Activated CD8-positive, alpha-beta memory T cell treated with anti-CD3 and anti-CD28 coated beads, Interleukin-2, amount 50 U/mL, for 24 hours (primary cell): Measurements from ENCODE around the gene CREB1.
A peak's percentile ranks its signal among the peaks of the same experiment; 100 is the strongest.
"Not testable (repeated sequence)": the region's sequence is repeated elsewhere in the genome, so short reads cannot be mapped to it uniquely, and the experiment has no call there.

ENCODE experiments used
- DNase-seq: peaks from one replicate; pipeline ENCODE4 v3.0.0-alpha.2; 2020; ENCODE audit errors: extremely low read depth

Gene CREB1

DNA sequence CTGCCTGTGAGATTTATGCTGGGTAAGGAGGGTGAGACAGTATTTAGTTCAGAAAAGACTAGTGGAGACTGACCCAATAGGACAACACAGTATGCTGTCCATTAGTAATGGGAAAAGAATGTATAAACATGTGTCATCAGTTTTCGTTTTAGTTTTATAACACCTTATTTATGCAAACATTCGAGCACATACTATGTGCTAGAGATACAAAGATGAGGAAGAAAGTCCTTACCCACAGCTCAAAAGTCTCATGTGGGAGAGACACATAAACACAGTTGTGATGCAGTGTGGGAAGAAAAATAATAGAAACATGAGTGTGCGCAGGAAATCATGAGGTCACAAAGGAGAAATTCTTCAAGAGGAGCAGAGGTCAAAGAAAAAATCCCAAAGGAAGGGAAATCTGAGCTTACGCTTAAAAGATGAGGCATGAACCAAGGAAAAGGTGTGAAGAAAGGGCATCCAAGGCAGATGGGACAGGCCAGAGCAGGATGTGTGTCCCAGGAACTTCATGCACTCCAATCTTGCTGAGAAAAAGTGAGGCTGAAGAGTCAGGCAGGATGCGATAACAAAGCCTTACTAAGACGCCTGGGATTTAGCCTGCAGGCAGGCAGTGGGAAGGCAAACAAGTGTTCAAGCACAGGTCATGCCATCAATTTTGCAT is 87.4 kb downstream of the CREB1 start:
- DNase-seq: no peak

- no peak for DNase-seq
Observed at GRCh38 chr2:207619764-207620203, 90.0 kb downstream of the CREB1 start.

- DNase-seq: no peak
Observed at GRCh38 chr2:207621501-207622039, 91.8 kb downstream of the CREB1 start.

- DNase-seq: no peak
Observed at GRCh38 chr2:207624185-207625013, 94.6 kb downstream of the CREB1 start.

- peak; percentile 81 for DNase-seq
Observed at GRCh38 chr2:207625014-207625907, 95.5 kb downstream of the CREB1 start, which contains the start of gene METTL21A. METTL21A (minus strand) TSS chr2:207625394; CDS start chr2:207624375, 1,019 bp downstream.

- DNase-seq: no peak
Observed at GRCh38 chr2:207629553-207629952, 99.8 kb downstream of the CREB1 start.

- DNase-seq: no peak
Observed at GRCh38 chr2:207630491-207630890, 100.7 kb downstream of the CREB1 start.

GRCh38 chr2:207632575-207633493 is 103.1 kb downstream of the CREB1 start:
- no peak for DNase-seq

GRCh38 chr2:207633686-207634085 is 103.9 kb downstream of the CREB1 start:
- no peak for DNase-seq

GRCh38 chr2:207635468-207636200 is 105.9 kb downstream of the CREB1 start:
- DNase-seq: no peak

DNA sequence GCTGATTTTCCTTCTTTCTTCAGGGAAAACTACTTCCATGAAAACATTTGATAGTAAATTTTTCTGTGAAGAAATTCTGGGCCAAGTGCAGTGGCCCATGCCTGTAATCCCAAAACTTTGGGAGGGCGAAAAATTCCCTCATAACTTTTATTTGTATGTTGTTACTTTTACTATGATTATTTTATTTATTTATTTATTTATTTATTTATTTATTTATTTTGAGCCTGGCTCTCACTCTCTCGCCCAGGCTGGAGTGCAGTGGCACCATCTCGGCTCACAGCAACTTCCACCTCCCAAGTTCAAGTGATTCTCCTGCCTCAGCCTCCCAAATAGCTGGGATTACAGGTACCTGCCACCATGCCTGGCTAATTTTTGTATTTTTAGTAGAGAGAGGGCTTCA is 109.5 kb downstream of the CREB1 start:
- not testable (repeated sequence) for DNase-seq

- DNase-seq: no peak
Observed at GRCh38 chr2:207640160-207640559, 110.4 kb downstream of the CREB1 start.

DNA sequence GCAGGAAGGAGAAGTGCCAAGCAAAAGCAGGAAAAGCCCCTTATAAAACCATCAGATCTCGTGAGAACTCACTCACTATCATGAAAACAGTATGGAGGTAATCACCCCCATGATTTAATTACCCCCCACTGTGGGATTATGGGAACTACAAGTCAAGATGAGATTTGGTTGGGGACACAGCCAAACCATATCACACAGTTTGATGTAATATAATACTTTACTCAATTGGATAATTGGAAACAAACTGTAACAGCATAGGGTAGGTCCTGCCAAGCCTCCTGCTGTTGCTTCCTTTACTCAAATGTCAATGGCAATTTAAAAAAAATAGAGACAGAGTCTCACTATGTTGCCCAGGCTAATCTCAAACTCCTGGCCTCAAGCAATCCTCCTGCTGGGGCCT is 110.9 kb downstream of the CREB1 start:
- DNase-seq: no peak

GRCh38 chr2:207643892-207644291 is 114.1 kb downstream of the CREB1 start:
- DNase-seq: no peak

DNA sequence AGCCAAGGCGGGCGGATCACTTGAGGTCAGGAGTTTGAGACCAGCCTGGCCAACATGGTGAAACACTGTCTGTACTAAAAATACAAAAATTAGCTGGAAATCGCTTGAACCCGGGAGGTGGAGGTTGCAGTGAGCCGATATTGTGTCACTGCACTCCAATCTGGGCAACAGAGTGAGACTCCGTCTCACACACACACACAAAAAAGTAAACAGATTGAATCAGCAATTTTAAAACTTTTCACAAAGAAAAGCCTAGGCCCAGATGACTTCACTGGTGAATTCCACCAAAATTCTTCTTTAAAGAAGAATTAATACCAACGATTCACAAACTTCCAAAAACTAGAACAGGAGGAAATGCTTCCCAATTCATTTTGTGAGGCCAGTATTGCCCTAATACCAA is 116.8 kb downstream of the CREB1 start:
- not testable (repeated sequence) for DNase-seq
